Activated effector memory CD4-positive, alpha-beta T cell treated with anti-CD3 and anti-CD28 coated beads, Interleukin-2, amount 50 U/mL, for 16 hours (primary cell): ENCODE data around the gene DIP2A.

Source experiments
- DNase-seq: peaks from one replicate; pipeline ENCODE4 v3.0.0-alpha.2; 2020

The DIP2A gene

GRCh38 chr21:46458315-46459023 is at the start of gene DIP2A:
DIP2A (plus strand) TSS chr21:46458891; CDS start chr21:46459132, 241 bp downstream.
- peak; percentile 97 for DNase-seq

DNA sequence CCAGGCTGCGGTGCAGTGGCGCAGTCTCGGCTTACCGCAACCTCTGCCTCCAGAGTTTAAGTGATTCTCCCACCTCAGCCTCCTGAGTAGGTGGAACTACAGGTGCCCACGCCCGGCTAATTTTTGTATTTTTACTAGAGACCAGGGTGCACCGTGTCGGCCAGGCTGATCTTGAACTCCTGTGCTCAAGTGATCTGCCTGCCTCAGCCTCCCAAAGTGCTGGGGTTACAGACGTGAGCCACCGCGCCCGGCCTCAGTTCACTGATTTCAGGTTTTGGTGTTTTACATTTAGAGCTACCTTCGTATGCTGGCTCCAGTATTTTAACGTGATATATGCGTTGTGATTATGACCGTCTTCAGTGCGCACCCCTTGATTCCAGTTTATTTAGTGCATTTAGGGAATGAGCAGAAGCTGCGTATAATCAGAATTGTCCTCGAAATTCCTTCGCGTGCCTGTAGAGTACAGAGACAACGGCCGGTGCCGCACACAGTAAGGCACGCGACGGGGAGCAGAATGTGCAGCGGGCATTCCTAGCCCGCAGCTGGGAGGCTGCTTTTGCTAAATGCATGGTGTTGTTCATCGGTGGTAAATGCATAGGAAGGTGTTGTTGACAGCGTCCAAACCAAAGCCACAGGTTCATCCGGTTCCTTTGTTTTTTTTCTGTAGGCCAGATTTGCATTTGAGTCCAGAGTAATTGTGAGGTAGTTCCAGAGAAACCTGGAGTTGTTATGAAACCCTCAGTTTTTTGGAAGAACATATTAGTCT is 48.9 kb upstream of the DIP2A start:
- no peak for DNase-seq

DNA sequence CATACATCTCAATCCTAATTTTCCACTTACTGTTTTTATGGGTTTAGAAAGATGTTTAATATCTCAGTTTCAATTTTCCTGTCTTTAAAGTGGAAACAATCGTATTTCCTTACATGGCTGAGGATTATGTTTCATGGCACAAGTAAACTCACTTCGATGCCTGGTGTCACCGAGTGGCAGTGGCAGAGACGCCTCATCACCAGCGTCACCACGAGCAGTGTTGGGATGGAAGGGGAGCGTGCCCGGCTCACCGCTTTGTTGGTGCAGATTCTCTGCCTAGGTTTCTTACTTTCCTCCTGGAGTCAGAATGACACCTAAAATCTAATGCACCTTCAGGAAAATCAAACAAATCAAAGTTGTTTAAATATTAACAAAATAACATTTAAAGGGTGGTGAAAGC is 48.2 kb upstream of the DIP2A start:
- no peak for DNase-seq

GRCh38 chr21:46411236-46411635 is 47.5 kb upstream of the DIP2A start:
- DNase-seq: no peak

GRCh38 chr21:46411691-46412090 is 47.0 kb upstream of the DIP2A start:
- DNase-seq: no peak

GRCh38 chr21:46412521-46413364 is 45.9 kb upstream of the DIP2A start:
- no peak for DNase-seq

DNA sequence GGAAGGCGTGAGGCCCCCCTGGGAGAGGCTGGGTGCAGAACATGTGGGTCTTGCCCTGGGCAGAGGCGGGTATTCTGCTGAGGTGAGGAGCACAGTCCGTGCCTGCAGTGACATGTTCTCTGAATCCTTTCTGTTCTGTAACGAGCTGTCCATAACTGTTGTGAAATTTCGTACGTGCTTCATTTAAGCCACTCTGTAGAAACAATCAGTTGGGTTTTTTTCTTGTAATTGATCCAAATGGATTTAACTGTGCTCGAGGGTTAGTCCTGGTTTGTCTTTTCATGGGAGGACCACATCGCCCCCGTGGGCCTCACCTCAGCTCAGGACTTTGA is 45.4 kb upstream of the DIP2A start:
- DNase-seq: no peak

- no peak for DNase-seq
Observed at GRCh38 chr21:46414965-46415275, 43.8 kb upstream of the DIP2A start.

GRCh38 chr21:46416551-46416950 is 42.1 kb upstream of the DIP2A start:
- no peak for DNase-seq

GRCh38 chr21:46418265-46418946 is 40.3 kb upstream of the DIP2A start:
- no peak for DNase-seq

- DNase-seq: no peak
Observed at GRCh38 chr21:46420241-46421190, 38.2 kb upstream of the DIP2A start.

DNA sequence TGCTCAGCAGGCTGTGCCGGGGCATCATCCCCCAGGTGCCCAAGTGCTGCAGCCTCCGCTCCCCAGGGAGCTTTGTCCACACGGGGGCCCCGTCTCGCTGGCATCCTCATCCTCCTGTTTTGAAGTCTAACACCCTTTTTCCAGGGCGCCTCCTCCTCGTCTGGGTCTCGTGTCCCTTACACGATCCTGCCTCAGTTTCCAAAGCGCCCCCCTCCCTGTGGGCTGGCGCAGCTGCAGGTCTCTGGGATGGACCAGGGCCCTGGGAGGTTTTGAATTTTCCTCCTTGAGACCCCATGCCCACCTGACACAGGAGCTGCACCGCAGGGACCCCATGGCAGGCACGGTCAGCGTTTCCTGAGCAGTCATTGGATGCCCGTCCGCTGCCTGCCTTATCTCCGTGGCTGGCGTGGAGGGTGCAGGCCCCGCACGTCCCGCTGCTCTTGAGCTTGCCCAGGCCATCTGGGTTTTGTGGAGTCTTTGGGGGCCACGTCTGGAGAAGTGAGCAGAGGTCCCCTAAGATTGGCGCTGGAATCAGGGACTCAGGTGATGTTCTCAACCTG is 37.4 kb upstream of the DIP2A start:
- DNase-seq: no peak

- DNase-seq: no peak
Observed at GRCh38 chr21:46421756-46422555, 36.7 kb upstream of the DIP2A start.

- no peak for DNase-seq
Observed at GRCh38 chr21:46422636-46423241, 36.0 kb upstream of the DIP2A start.

DNA sequence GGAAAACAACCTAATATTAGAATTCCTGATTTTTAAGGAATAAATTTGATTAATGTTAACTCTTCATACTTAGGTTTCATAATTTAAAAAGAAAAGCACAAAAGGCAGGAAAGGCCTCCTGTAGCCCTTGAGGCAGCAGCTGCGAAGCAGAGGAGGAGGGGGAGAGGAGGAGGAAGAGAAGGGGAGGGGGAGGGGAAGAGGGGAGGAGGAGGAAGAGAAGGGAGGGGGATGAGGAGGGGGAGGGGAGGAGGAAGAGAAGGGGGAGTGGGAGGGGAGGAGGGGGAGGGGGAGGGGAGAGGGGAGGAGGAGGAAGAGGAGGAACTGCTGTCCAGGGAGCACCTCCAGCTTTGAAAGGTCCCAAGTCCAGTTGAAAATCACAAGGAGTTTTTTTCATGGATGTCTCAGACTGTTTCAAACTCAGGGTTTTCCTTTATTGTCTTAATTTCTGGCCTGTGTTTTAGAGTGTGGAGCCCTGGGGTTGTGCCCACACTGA is 35.1 kb upstream of the DIP2A start:
- DNase-seq: no peak

DNA sequence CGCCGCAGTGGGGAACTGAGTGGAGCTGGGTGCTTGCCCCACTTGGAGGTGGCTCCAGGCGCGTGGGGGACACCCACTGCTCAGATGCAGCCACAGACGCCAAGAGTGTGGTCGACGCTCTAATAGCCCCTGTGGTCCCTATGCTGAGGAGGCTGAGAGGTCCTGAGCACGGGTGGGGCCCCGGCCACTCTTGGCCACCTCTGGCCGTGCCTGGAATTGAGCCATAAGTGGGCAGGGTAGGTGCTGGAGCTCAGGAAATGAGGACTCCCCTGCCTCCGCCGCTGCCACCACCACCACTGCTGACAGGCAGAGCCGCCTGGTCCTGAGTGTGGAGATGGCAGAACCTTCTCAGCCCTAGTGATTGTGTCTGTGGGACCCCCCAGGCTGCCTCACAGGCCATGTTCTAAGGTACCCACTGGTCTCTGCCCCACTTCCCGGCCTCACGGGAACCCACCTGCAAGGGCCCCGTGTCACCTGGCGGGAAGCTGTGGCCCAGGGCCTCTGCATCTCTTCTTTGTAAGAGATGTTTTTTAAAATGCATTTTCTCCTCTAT is 34.6 kb upstream of the DIP2A start:
- no peak for DNase-seq

DNA sequence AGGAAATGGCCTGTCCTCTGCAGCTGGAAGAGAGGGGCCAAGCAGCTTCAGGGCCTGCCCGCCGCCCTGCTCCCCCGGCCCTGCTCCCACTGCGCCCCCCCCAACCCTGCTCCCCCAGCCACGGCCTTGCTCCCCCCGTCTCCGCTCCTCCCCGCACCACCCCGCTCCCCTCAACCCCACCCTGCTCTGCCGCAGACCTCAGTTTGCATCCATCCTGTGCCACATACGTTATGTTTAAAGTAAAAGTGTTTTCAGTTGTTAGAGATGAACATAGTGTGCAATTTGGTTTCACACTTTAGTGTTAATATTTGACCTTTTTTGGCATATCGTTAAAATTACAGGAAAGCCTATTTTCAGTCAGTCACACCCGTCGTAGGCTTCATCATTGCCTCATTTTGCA is 34.1 kb upstream of the DIP2A start:
- DNase-seq: no peak

- no peak for DNase-seq
Observed at GRCh38 chr21:46425041-46425440, 33.6 kb upstream of the DIP2A start.

GRCh38 chr21:46425571-46425970 is 33.1 kb upstream of the DIP2A start:
- peak; percentile 72 for DNase-seq
